Stimulated activated CD8-positive, alpha-beta memory T cell treated with anti-CD3 and anti-CD28 coated beads, Interleukin-7, amount 100 ng/mL, for 24 hours (primary cell): ENCODE measurements around the gene XKRX.

Experiments
- DNase-seq: peaks from one replicate; pipeline ENCODE4 v3.0.0-alpha.2; 2020; ENCODE audit warnings: low read depth

Gene XKRX

GRCh38 chrX:100895365-100896075 is 33.2 kb downstream of the XKRX start:
- DNase-seq = no peak

- no peak for DNase-seq
These were observed 45.1 kb downstream of the XKRX start for GRCh38 chrX:100883654-100884053.

GRCh38 chrX:100880368-100880767 is 48.3 kb downstream of the XKRX start:
- no peak for DNase-seq

- no peak for DNase-seq
These were observed 54.4 kb downstream of the XKRX start, which contains the start of gene NOX1 for GRCh38 chrX:100874325-100874724. Gene NOX1 (minus strand): TSS chrX:100874359. CDS start chrX:100874139, 220 bp downstream.

- DNase-seq = no peak
These were observed 56.8 kb downstream of the XKRX start for GRCh38 chrX:100871594-100872560.

- DNase-seq = no peak
These were observed 58.2 kb downstream of the XKRX start for GRCh38 chrX:100870527-100870926.

GRCh38 chrX:100868273-100868672 is 60.4 kb downstream of the XKRX start:
- no peak for DNase-seq

GRCh38 chrX:100864657-100865391 is 63.9 kb downstream of the XKRX start:
- DNase-seq = no peak
